Spleen (tissue), 7 donors: ENCODE data around the gene PLCH1.

ENCODE experiments used
- POLR2A ChIP-seq, 3 donors: fragments of 450-650 bp; IDR thresholded peaks; one replicate each; pipeline ENCODE4 v1.5.1; 2017; ENCODE audit warnings: antibody characterized with exemption in 3 of 3, mild to moderate bottlenecking in 1 of 3
- POLR2AphosphoS5 ChIP-seq, 3 donors: sonication (generic); formaldehyde crosslinking; IDR thresholded peaks; one replicate each; pipeline ENCODE4 v1.5.1; 2017; ENCODE audit warnings: antibody characterized with exemption in 3 of 3
- TF ChIP-seq, protein P1 (sequence below), 11 experiments: fragments of 200-600 bp in 7 of 11; fragments of 450-650 bp in 4 of 11; sonication (generic) in 4 of 11; IDR thresholded peaks in 8 of 11; conservative IDR thresholded peaks in 3 of 11; 1 replicate in 7 of 11; 2 replicates in 4 of 11; pipeline versions ENCODE4 v1.4.0 to v1.8.0; 2016 to 2021; ENCODE audit warnings: antibody characterized with exemption in 11 of 11, inconsistent platforms in 4 of 11, mild to moderate bottlenecking in 1 of 11
- donor health status: DM: no; HTN: no; CAD: no; lungs with moderate emphysema.
- donor health status: DM: no; HTN: no; CAD: no.
- donor health status: DM: no; HTN: no; CAD: no.

- TF ChIP-seq POLR2AphosphoS5 (IDR thresholded peaks at IDR 0.05) (no peak), POLR2A (IDR thresholded peaks at IDR 0.05) (no peak)
- TF ChIP-seq, protein P1, sequence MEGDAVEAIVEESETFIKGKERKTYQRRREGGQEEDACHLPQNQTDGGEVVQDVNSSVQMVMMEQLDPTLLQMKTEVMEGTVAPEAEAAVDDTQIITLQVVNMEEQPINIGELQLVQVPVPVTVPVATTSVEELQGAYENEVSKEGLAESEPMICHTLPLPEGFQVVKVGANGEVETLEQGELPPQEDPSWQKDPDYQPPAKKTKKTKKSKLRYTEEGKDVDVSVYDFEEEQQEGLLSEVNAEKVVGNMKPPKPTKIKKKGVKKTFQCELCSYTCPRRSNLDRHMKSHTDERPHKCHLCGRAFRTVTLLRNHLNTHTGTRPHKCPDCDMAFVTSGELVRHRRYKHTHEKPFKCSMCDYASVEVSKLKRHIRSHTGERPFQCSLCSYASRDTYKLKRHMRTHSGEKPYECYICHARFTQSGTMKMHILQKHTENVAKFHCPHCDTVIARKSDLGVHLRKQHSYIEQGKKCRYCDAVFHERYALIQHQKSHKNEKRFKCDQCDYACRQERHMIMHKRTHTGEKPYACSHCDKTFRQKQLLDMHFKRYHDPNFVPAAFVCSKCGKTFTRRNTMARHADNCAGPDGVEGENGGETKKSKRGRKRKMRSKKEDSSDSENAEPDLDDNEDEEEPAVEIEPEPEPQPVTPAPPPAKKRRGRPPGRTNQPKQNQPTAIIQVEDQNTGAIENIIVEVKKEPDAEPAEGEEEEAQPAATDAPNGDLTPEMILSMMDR (IDR thresholded peaks at IDR 0.05 in 8 of 11, conservative IDR thresholded peaks at IDR 0.05 in 3 of 11), result no peak
Measured at GRCh38 chr3:155424323-155424710, 320.6 kb downstream of the PLCH1 start.
